Measurements from ENCODE around the gene ARGFX. TPM values are rescaled to one million over a fixed set of nuclear protein-coding genes. Genes with fewer than 3 reads are reported as not detected.
A peak's percentile ranks its signal among the peaks of the same experiment; 100 is the strongest.
"Not testable (repeated sequence)": the region's sequence is repeated elsewhere in the genome, so short reads cannot be mapped to it uniquely, and the experiment has no call there.

ARGFX gene
- total RNA-seq, result not detected
- long read RNA-seq, result 0 reads

DNA sequence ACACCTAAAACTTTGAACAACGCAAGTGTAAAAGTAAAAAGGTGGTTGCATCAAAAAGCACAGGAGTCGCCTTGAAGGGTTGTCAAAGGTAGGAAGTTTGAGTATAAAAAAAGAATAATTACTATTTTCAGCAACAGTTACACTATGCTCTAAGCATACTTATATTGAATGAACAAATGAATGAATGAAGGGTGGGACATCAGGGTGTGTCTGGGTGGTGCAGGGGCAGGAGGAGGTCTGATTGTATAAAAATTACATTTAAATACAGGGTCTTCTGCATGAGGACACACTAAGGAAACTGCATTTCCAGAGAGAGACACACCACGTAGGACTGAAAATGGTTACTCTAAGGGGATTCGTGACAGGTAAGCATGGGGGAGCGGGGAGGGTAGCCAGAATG, at the start of gene ARGFX:
Gene ARGFX (plus strand): TSS at position 301 of the 400 bp plus-strand sequence. CDS start 2,765 bp downstream, outside the sequence.
- intact Hi-C loops (cut with DNase I), result no loop called here
- DNase-seq (no peak), ATAC-seq (no peak)

DNA sequence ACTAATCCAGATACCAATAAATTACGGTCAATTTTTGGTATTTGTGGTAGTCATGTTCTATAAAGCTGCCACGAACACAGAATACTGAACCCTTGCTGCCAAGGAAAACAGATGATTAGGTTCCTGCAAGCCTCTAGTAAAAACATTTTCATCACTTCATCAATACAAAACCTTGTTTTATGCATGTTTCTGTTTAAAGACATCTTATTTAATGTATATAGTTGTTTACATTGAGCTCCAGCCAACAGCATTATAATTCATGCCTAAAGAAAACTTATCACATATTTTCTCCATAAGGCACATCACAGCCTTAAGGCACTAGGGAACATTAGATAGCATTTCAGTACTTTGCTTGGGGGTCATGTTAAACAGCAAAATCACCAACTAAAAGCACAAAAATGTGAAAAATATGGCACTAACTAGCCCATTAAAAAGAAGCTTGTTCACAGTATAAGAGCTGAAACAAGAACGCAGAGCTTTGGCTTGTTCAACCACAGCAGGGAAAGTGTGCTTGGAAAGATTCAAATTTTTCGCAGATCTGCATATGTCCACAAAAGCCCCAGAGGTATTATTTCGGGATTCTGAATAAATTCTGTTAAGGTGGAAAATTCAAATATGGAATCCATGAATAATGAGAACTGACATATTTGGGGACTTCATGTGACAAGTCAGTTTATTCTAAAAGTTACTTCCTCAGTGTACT, 49.6 kb upstream of the ARGFX start:
- DNase-seq, result no peak
- ATAC-seq, result no peak
- intact Hi-C loops (cut with DNase I), result no loop called here

DNA sequence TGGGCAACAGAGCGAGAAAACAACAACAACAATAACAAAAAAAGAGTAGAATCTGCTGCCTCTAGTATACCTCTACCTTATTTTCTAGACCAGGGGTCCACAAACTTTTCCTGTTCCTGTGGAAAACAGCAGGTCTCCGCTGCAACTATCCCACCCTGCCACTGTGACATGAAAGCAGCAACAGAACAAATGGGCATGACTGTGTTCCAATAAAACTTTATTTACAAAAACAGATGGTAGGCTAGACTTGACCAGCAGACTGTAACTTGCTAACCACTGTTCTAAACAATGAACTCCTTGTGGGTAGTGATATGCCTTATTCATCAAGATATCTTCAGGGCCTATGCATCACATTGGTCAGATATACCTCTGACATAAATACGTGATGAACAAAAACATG, 47.2 kb upstream of the ARGFX start:
- ATAC-seq (no peak), DNase-seq (no peak)
- intact Hi-C loops (cut with DNase I), result no loop called here

DNA sequence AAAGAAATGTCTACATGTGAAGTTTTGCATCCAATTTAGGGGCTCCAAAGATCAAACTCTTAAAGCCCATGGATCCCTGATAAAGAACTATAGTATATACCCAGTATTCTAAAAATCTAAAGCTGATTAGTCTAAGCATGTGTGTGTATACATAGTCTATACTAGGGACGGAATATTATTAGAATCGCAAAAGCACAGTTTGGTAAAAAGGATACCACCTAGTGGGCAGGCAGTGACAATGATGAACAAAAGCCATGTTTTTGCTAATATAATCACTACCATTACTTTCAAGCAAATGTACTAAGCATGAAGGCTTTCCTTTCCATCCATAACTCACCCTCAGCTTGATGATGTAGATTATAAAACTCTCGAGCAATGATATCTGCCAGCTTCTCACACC, 38.4 kb upstream of the ARGFX start:
- no peak for ATAC-seq
- intact Hi-C loops (cut with DNase I), result no loop called here
- no peak for DNase-seq

DNA sequence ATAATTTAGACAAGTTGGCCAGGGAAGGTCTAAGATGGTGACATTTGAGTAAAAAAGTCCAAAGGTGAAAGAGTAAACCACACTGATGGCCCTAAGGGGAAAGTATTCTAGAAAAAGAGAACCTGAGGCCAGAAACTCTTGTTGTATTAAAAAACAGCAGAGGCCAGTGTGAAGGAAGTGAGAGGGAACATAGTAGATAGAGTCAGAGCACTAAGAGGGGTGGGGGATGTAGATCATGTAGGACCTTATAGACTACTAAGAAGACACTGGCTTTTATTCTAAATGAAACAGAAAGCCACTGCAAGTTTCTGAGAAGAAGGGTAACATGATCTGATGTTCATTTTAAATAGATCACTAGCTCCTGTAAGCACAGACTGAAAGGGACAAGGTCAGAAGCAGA, 36.5 kb upstream of the ARGFX start:
- intact Hi-C loops (cut with DNase I), result no loop called here
- DNase-seq, result no peak
- ATAC-seq, result no peak

DNA sequence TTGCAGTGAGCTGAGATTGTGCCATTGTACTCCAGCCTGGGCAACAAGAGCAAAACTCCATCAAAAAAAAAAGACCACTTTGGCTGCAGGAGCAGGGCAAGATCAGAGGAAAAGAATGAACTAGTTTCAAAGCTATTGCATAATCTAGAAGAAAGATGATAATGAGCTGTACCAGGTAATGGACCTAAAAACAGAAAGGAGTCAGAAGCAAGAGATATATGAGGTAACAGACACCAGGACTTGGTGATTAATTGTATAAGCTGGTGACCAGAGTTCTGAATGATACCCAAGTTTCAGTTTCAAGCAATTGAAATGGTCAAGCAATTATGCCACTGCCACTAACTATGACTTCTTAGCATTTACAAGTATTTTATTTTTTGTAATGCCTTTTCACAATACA, 24.8 kb upstream of the ARGFX start:
- intact Hi-C loops (cut with DNase I), result loop anchor here in 1 of 2 donors (10.0 kb wide), 1 partner anchor 452 kb away; no protein-coding TSS in a partner anchor
- DNase-seq (no peak), ATAC-seq (no peak)

DNA sequence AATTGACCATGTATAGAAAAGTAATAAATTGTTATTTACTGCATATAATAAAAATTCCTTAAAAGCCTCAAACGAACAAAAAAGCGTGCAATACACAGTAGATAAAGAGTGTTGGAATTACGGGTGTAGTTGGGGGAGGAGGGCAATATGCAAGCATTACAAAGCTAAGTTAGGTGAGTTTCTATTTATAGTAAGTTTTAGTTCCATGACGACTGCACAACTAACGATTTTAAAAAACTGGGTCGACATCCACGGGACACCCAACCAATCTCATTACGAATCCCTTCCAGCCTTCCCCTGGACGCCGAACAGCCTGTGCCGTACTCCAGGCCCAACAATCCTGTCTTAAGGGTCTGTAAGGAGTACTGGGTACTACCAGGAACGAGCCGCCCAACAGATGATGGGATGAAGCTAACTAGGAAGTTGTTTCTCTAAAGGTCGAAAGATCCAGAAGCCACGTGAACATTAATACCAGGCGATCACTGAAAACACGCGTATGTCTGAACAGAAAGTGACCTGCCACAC, 22.6 kb upstream of the ARGFX start:
- intact Hi-C loops (cut with DNase I), result loop anchor here (5.0 to 10.0 kb wide), 3 partner anchors 450 to 712 kb away; no protein-coding TSS in a partner anchor
- ATAC-seq (no peak), DNase-seq (no peak)

DNA sequence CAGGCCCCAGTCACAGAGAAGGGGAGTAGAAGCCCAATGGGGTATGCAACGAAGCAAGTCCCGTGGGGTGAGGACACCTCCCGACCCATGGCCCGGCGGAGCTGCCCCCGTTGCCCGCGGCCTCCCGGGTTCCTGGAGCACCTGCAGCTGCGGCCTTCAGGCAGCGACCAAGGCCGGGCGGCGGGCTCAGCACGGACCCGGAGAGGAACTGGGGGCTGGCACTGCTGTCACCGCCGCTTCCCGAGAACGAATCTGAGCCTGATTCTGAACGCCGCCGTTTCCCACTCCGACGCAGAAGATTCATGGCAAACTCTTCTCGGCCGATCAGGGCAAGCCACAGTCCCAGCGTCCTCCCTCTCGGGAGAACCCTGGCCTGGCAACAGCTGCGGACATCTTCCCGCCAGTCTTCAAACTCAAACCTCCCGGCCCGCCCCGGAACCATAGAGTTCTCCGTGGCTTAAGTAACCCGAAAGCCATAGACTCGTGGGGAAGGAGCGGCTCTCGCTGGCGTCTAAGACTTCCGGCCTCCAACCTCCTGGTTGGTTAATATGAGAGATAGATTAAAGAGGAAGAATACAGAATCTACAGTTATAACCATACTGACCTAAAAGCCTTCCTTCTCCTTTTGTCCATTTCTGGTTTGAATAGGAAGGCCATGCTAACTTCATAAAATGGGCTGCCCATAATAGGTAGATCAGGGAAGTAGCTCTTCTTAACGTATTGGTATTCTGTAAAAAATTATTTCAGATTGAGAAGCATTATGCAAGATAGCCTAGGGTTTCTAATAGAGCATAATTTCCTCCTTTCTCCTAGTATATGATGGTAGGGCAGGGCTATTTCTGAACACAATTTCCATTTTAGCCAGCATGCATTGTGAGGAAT, 21.9 kb upstream of the ARGFX start, which contains the start of gene POLQ:
Gene POLQ (minus strand): TSS at position 415 of the 882 bp plus-strand sequence. CDS start 111 bp downstream, at position 304.
- intact Hi-C loops (cut with DNase I), result loop anchor here (2.0 to 10.0 kb wide), 4 partner anchors 103 to 711 kb away; no protein-coding TSS in a partner anchor
- peak; percentile 91 for DNase-seq
- peak; percentile 99 for ATAC-seq

DNA sequence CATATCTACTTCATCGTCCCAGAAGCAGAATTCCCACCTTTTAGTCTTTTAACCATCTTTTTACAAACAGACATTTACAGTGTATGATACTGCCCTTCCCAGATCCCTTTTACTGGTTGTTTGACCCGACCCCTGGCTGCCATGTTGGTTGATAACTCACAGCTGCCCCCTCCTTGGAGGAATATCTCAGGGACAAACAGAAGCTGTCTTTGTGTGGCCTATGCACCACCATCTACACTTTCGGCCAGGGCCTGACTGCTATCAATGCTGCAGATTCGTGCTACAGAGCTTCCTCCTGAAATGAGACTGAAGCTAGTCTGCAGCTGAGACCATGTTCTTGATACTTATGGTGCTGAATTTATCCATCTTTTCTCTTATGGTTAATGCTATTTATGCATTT, 15.4 kb upstream of the ARGFX start:
- peak; percentile 27 to 51 for ATAC-seq
- no peak for DNase-seq
- intact Hi-C loops (cut with DNase I), result no loop called here

DNA sequence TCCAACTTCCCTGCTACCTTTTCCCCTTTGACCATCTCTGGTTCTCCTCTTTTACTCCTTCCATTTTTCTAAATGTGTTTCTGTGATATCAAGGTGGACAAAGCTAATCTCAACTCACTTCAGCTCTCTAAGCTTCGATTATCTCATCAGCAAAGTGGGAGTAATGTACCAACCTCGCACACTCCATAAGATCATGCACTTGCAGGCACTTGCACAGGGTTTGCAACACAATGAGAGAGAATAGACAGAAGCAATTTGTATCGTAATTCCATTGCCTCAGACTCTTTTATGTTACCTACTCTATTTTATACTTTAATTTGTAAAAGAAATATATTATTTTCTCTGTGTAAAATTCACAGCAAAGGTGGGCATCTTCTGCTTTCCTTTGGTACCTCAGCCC, 15.0 kb upstream of the ARGFX start:
- no peak for DNase-seq
- ATAC-seq, result no peak
- intact Hi-C loops (cut with DNase I), result no loop called here

DNA sequence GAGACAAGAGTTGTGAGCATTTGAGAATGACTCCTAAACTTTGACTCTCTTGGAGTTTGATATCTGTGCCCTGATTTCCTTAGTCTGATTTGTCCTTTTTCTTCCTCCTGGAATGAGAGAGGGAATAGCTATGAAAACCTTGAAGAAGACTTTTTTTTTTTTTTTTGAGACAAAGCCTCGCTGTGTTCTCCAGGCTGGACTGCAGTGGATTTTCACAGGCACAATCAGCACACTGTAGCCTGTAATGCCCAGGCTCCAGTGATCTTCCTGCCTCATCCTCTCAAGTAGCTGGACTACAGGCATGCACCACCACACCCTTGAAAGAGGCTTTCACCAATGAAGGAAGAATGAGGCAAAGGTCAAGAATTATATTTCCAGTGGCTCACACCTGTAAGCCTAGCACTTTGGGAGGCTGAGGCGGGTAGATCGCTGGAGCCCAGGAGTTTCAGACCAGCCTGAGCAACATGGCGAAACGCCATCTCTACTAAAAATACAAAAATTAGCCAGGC, 10.3 kb upstream of the ARGFX start:
- ATAC-seq (no peak), DNase-seq (no peak)
- intact Hi-C loops (cut with DNase I), result no loop called here

DNA sequence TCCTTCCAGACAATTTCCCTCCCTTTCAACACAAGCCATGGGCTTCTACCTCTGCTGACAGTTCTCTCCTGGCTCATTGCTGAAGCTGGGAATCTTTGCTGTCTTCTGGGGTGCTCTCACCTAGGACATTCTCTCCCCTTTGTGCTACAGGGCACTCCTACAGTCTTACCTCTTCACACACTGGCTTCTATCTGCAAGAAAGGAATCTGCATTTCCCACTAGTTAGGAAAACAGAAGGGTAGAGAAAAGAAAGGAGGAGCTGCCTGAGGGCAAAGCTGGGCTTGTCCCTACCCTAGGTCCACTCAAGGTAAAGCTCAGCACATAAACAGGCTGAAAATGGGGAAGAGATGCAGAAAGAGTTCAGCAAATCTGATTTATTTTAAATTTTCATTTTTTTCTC, 5.6 kb upstream of the ARGFX start:
- no peak for DNase-seq
- intact Hi-C loops (cut with DNase I), result no loop called here
- ATAC-seq, result no peak

DNA sequence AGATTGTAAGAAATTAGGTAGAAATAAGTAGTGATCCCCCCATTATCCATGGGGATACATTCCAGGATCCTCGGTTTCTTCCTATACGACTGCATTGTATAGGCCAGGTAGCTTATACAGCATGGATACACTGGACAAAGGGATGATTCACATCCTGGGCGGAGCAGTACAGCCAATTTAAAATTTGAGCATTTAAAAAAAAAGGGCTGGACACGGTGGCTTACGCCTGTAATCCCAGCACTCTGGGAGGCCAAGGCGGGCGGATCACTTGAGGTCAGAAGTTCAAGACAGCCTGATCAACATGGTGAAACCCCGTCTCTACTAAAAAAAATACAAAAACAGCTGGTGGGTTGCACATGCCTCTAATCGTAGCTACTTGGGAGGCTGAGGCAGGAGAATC, 976 bp upstream of the ARGFX start:
- intact Hi-C loops (cut with DNase I), result no loop called here
- no peak for DNase-seq
- ATAC-seq, result no peak

DNA sequence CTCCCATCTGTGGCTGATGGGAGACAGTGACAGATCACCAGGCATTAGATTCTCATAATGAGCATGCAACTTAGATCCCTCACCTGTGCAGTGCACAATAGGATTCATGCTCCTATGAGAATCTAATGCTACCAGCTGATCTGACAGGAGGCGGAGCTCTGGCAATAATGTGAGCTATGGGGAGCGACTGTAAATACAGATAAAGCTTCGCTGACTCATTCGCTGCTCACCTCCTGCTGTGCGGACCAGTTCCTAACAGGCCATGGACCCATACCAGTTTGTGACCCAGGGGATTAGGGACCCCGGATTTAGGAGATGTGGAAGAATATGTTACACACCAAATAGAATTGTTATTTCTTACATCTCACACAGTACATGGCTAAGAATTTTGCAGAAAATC, 6.7 kb downstream of the ARGFX start:
- ATAC-seq, result no peak
- DNase-seq, result no peak
- intact Hi-C loops (cut with DNase I), result no loop called here

DNA sequence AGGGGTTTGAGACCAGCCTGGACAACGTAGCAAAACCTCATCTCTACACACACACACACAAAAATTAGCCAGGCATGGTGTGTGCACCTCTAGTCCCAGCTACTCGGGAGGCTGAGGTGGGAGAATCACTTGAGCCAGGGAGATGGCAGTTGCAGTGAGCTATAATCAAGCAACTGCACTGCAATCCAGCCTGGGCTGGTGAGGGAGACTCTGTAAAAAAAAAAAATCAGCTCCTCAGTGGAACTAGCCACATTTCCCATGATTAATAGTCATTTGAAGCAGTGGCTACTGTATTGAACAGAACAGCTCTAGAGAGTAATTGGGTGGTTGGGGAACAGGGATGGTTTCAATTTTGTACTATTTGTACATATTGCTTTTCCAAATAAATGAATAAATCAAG, 13.9 kb downstream of the ARGFX start:
- intact Hi-C loops (cut with DNase I), result no loop called here
- DNase-seq, result no peak
- no peak for ATAC-seq

DNA sequence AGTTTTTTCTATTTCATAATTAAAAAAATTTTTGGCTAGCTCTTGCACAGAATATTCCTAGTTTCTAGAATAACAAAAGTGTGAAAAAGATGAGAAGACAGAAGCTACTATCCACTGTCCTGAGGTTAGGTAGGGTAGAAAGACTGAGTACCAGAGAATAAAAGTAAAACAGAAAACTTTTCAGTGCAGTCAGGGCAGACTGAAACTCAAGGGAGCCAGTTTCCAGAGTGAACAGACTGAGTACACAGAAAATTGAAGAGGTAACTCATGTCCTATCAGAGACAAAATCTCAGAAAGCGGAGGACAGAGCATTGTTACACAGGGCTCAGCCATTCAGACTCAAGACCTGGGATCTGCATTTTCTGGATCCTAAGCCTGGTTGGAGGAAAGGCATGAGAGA, 16.7 kb downstream of the ARGFX start:
- ATAC-seq (no peak), DNase-seq (no peak)
- intact Hi-C loops (cut with DNase I), result no loop called here

DNA sequence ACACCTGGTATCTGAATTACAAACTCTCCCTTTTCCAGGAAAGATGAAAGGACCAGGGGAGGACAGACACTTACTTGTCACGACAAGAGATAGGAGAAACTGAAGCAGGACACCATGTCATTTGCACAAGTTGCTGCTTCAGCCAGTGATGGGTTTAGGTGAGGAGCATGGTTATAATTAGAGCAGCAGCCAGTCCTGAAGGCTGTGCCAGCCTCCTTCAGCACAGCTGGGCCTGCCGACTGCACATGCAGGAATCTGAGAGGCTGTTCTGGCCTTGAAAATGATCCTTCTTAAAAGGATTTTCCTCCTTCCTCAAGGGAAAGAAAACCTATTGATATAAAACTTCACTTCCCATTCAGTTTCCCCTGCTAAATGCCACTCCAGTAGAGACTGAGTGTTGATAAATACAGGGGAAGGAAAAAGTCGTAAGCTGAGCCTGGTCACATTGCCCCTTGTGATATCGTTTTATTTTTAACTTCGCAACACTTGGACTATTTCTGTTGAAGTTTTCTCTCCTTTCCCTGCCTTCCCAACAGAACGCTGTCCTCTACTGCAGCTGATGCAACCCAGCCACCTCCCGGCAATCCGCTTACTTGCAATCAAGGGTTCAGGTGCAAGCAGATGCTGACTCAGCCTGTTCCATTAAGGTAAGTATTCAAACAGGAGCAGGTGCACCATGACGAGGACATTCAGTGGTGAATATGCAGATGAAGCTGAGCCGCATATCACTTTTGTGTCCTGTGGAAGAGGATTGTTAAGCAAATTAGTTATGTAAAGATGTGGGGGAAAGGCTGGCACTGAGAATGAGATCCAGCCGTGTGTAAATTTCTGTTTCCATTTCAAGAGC, 25.3 kb downstream of the ARGFX start, which contains the start of gene FBXO40:
Gene FBXO40 (plus strand): TSS at position 524 of the 847 bp plus-strand sequence. CDS start 27,197 bp downstream, outside the sequence.
- intact Hi-C loops (cut with DNase I), result no loop called here
- peak; percentile 31 for DNase-seq

DNA sequence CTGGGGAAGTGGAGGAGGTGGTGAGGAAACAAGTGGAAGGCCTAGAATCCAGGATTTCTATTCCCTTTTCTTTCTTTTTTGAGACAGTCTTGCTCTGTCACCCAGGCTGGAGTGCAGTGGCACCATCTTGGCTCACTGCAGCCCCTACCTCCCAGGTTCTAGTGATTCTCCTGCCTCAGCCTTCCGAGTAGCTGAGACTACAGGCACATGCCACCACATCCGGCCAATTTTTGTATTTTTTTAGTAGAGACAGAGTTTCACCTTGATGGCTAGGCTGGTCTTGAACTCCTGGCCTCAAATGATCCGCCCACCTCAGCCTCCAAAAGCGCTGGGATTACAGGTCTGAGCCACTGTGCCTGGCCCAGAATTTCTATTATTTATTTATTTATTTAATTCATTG, 26.1 kb downstream of the ARGFX start:
- intact Hi-C loops (cut with DNase I); DNase-seq; ATAC-seq: not testable (repeated sequence)

More for the DNA sequence above, 25.3 kb downstream of the ARGFX start, which contains the start of gene FBXO40:
- peak; percentile 79 to 85 for ATAC-seq

DNA sequence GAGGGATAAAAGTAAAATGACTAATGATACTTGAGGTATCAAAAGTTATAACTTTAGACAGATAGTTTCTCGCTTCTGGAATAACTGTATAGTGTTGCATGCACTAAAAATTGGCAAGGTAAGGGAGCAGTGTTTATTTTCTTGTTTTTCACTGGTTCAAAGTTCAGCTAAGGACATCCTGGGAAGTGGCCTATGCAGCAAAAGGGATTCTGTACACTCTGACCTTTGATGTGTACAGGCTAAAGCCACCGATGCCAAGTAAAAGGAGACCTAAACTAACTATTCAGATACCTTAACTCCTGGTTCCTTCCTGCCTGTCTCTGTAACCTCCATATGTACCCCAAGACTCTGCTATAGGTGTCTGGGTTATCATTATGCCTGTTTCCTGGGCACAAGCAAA, 27.1 kb downstream of the ARGFX start:
- ATAC-seq (no peak), DNase-seq (no peak)
- intact Hi-C loops (cut with DNase I), result loop anchor here in 1 of 2 donors (5.0 kb wide), 1 partner anchor 52 kb away; no protein-coding TSS in a partner anchor

Measured in left cardiac atrium (tissue), 4 donors.